Measurements from ENCODE around the gene ADAMTS4.

Gene ADAMTS4

GRCh38 chr1:161137881-161138280, 61.0 kb downstream of the ADAMTS4 start:
- DNase-seq: no peak

Data from suppressor macrophage treated with lipopolysaccharide for 4 hours (primary cell).